ENCODE measurements around the gene PNPLA2.

GRCh38 chr11:862696-863022, 43.9 kb downstream of the PNPLA2 start:
- TF ChIP-seq POLR2A (IDR thresholded peaks at IDR 0.05; ENCODE audit: low read depth) (no peak), POLR2AphosphoS5 (IDR thresholded peaks at IDR 0.05) (no peak)

All from esophagus muscularis mucosa (tissue), 2 donors.